ENCODE measurements around the gene AVPR1B. TPM values are rescaled to one million over a fixed set of nuclear protein-coding genes. Genes with fewer than 3 reads are reported as not detected.
"Not testable (repeated sequence)": the region's sequence is repeated elsewhere in the genome, so short reads cannot be mapped to it uniquely, and the experiment has no call there.

Gene AVPR1B
- total RNA-seq, 1 donor, result not detected

- H3K4me1 ChIP-seq (ENCODE audit: insufficient read depth, low read length), result peaks cover 37% of the 10 kb centered on the region
- H3K9me3 ChIP-seq (ENCODE audit: low read depth, low read length), result no peaks in the 10 kb centered on the region
- no peaks in the 10 kb centered on the region for H3K27me3 ChIP-seq (ENCODE audit: insufficient read depth, low read length)
- no peak overlapping the region for H3K4me3 ChIP-seq (ENCODE audit: low read length)
Observed at GRCh38 chr1:206075786-206076755, 41.1 kb downstream of the AVPR1B start.

- H3K27me3 ChIP-seq (ENCODE audit: insufficient read depth, low read length), result no peaks in the 10 kb centered on the region
- no peaks in the 10 kb centered on the region for H3K9me3 ChIP-seq (ENCODE audit: low read depth, low read length)
- H3K4me1 ChIP-seq (ENCODE audit: insufficient read depth, low read length), result peaks cover 25% of the 10 kb centered on the region
- no peak overlapping the region for H3K4me3 ChIP-seq (ENCODE audit: low read length)
Observed at GRCh38 chr1:206074839-206075238, 42.3 kb downstream of the AVPR1B start.

GRCh38 chr1:206070627-206071304, 46.4 kb downstream of the AVPR1B start:
- Histone ChIP-seq H3K4me3 (ENCODE audit: low read length) (no peak overlapping the region), H3K9me3 (ENCODE audit: low read depth, low read length) (no peaks in the 10 kb centered on the region), H3K4me1 (ENCODE audit: insufficient read depth, low read length) (peaks cover 36% of the 10 kb centered on the region), H3K27me3 (ENCODE audit: insufficient read depth, low read length) (no peaks in the 10 kb centered on the region)

GRCh38 chr1:206068314-206068713, 48.9 kb downstream of the AVPR1B start:
- Histone ChIP-seq H3K4me1 (ENCODE audit: insufficient read depth, low read length) (peaks cover 35% of the 10 kb centered on the region), H3K9me3 (ENCODE audit: low read depth, low read length) (no peaks in the 10 kb centered on the region), H3K4me3 (ENCODE audit: low read length) (no peak overlapping the region), H3K27me3 (ENCODE audit: insufficient read depth, low read length) (no peaks in the 10 kb centered on the region)

- Histone ChIP-seq H3K27me3 (ENCODE audit: insufficient read depth, low read length) (no peaks in the 10 kb centered on the region), H3K4me3 (ENCODE audit: low read length) (no peak overlapping the region), H3K4me1 (ENCODE audit: insufficient read depth, low read length) (peaks cover 35% of the 10 kb centered on the region), H3K9me3 (ENCODE audit: low read depth, low read length) (no peaks in the 10 kb centered on the region)
Observed at GRCh38 chr1:206067486-206068227, 49.5 kb downstream of the AVPR1B start.

- H3K27me3 ChIP-seq (ENCODE audit: insufficient read depth, low read length), result no peaks in the 10 kb centered on the region
- peaks cover 35% of the 10 kb centered on the region for H3K4me1 ChIP-seq (ENCODE audit: insufficient read depth, low read length)
- no peaks in the 10 kb centered on the region for H3K9me3 ChIP-seq (ENCODE audit: low read depth, low read length)
- no peak overlapping the region for H3K4me3 ChIP-seq (ENCODE audit: low read length)
Observed at GRCh38 chr1:206066479-206067171, 50.6 kb downstream of the AVPR1B start.

GRCh38 chr1:206065547-206066145, 51.5 kb downstream of the AVPR1B start:
- no peaks in the 10 kb centered on the region for H3K27me3 ChIP-seq (ENCODE audit: insufficient read depth, low read length)
- H3K4me1 ChIP-seq (ENCODE audit: insufficient read depth, low read length), result peaks cover 35% of the 10 kb centered on the region
- H3K9me3 ChIP-seq (ENCODE audit: low read depth, low read length), result no peaks in the 10 kb centered on the region
- H3K4me3 ChIP-seq (ENCODE audit: low read length), result no peak overlapping the region

GRCh38 chr1:206064501-206064900, 52.7 kb downstream of the AVPR1B start:
- not testable (repeated sequence) for H3K9me3 ChIP-seq (ENCODE audit: low read depth, low read length); H3K27me3 ChIP-seq (ENCODE audit: insufficient read depth, low read length); H3K4me3 ChIP-seq (ENCODE audit: low read length)
- H3K4me1 ChIP-seq (ENCODE audit: insufficient read depth, low read length), result peaks cover 38% of the 10 kb centered on the region

GRCh38 chr1:206064001-206064400, 53.2 kb downstream of the AVPR1B start:
- H3K9me3 ChIP-seq (ENCODE audit: low read depth, low read length); H3K27me3 ChIP-seq (ENCODE audit: insufficient read depth, low read length); H3K4me3 ChIP-seq (ENCODE audit: low read length): not testable (repeated sequence)
- peaks cover 43% of the 10 kb centered on the region for H3K4me1 ChIP-seq (ENCODE audit: insufficient read depth, low read length)

- Histone ChIP-seq H3K9me3 (ENCODE audit: low read depth, low read length) (no peaks in the 10 kb centered on the region), H3K4me3 (ENCODE audit: low read length) (no peak overlapping the region), H3K4me1 (ENCODE audit: insufficient read depth, low read length) (peaks cover 28% of the 10 kb centered on the region), H3K27me3 (ENCODE audit: insufficient read depth, low read length) (no peaks in the 10 kb centered on the region)
Observed at GRCh38 chr1:206062464-206062863, 54.7 kb downstream of the AVPR1B start.

- Histone ChIP-seq H3K4me3 (ENCODE audit: low read length) (no peak overlapping the region), H3K27me3 (ENCODE audit: insufficient read depth, low read length) (no peaks in the 10 kb centered on the region), H3K4me1 (ENCODE audit: insufficient read depth, low read length) (peaks cover 12% of the 10 kb centered on the region), H3K9me3 (ENCODE audit: low read depth, low read length) (no peaks in the 10 kb centered on the region)
Observed at GRCh38 chr1:206060844-206061243, 56.3 kb downstream of the AVPR1B start.

Data from mononuclear cell (primary cell).